K562 (cell line): Measurements from ENCODE around the gene INCA1. TPM values are rescaled to one million over a fixed set of nuclear protein-coding genes. Genes with fewer than 3 reads are reported as not detected.

ENCODE experiments used
- ARID4B ChIP-seq: sonication (generic); formaldehyde crosslinking; IDR thresholded peaks from 2 replicates; pipeline ENCODE4 v1.8.0; 2022; ENCODE audit warnings: mild to moderate bottlenecking, missing genetic modification reagents
- E2F3 ChIP-seq: fragments of 250-450 bp; sonication (Bioruptor Pico); IDR thresholded peaks from 2 replicates; pipeline ENCODE4 v1.4.0; 2020; ENCODE audit warnings: mild to moderate bottlenecking
- HSF4 ChIP-seq: fragments of 250-450 bp; sonication (Bioruptor Pico); IDR thresholded peaks from 2 replicates; pipeline ENCODE4 v2.1.2; 2022; ENCODE audit warnings: mild to moderate bottlenecking, moderate library complexity, borderline replicate concordance
- IFI16 ChIP-seq: fragments of 250-450 bp; sonication (Bioruptor Pico); IDR thresholded peaks from 2 replicates; pipeline ENCODE4 v2.1.2; 2022; ENCODE audit warnings: mild to moderate bottlenecking, inconsistent platforms
- KDM5B ChIP-seq: fragments of 200-600 bp; sonication (generic); IDR thresholded peaks from 2 replicates; pipeline ENCODE4 v1.6.1; 2012; ENCODE audit warnings: low read depth, mild to moderate bottlenecking, moderate library complexity, low read length, control low read depth, inconsistent platforms; ENCODE audit not compliant: insufficient replicate concordance
- MAZ ChIP-seq, 2 experiments: fragments of 450-650 bp in 1 of 2; sonication (generic) in 1 of 2; formaldehyde crosslinking; IDR thresholded peaks in 1 of 2; conservative IDR thresholded peaks in 1 of 2; 2 replicates each; pipeline versions ENCODE4 v1.4.0 to v1.5.0; 2020; ENCODE audit warnings: mild to moderate bottlenecking in 1 of 2, missing genetic modification reagents in 1 of 2
- MNT ChIP-seq, 2 experiments: fragments of 450-650 bp; conservative IDR thresholded peaks; 2 replicates each; pipeline ENCODE4 v1.6.1; 2017; ENCODE audit warnings: mild to moderate bottlenecking in 2 of 2, moderate library complexity in 2 of 2
- POLR2A ChIP-seq: fragments of 450-650 bp; conservative IDR thresholded peaks from 2 replicates; pipeline ENCODE4 v1.6.1; 2016
- RERE ChIP-seq: sonication (generic); formaldehyde crosslinking; IDR thresholded peaks from 2 replicates; pipeline ENCODE4 v1.8.0; 2023; ENCODE audit warnings: missing genetic modification reagents, mild to moderate bottlenecking, borderline replicate concordance
- U2AF1 ChIP-seq: fragments of 200-400 bp; formaldehyde crosslinking; optimal IDR thresholded peaks from 2 replicates; pipeline ENCODE3; 2017; ENCODE audit warnings: mild to moderate bottlenecking, low read depth, low read length, moderate library complexity
- ZFP1 ChIP-seq: fragments of 450-650 bp; formaldehyde crosslinking; IDR thresholded peaks from 2 replicates; pipeline ENCODE4 v1.4.0; 2020; ENCODE audit warnings: mild to moderate bottlenecking, mixed read lengths
- ZNF551 ChIP-seq: fragments of 250-450 bp; sonication (Bioruptor Pico); IDR thresholded peaks from 2 replicates; pipeline ENCODE4 v1.5.0; 2021; ENCODE audit warnings: mild to moderate bottlenecking, moderate library complexity
- polyA plus RNA-seq, 8 experiments: library from polyadenylated mRNA; depleted of rRNA in 4 of 8; stranded (reverse) in 5 of 8; unstranded in 3 of 8; fragments of >200 nt; fragmentation: Nextera tagmentation in 2 of 8; fragmentation: Illumina TruSeq in 1 of 8; extraction: Ambion mirVana in 2 of 8; extraction: Trizol in 1 of 8; gene quantifications; 2 replicates each; pipeline versions ENCODE4 v1.2.1 to v1.2.3, GENCODE V29; 2011 to 2014; ENCODE audit warnings: inconsistent platforms in 1 of 8, missing spikeins in 1 of 8
- total RNA-seq, 7 experiments: library from RNA; depleted of rRNA in 6 of 7; stranded (reverse); fragments of >200 nt in 6 of 7; fragmentation: Illumina TruSeq in 2 of 7; extraction: Trizol in 2 of 7; gene quantifications; 2 replicates each; pipeline versions ENCODE4 v1.2.1 to v1.2.3, GENCODE V29; 2011 to 2021; ENCODE audit warnings: low replicate concordance in 1 of 7

The INCA1 gene
- total and polyA plus RNA-seq, 9 of the 15 experiments (the other 6 are each of a cell fraction or from before 2014, with no cell fraction given), result 0.08 to 0.50 (median 0.13) TPM; not detected in 4

- TF ChIP-seq RERE (no peak), MAZ (CRISPR knock-in tag; conservative IDR thresholded peaks at IDR 0.05 in 1 of 2, IDR thresholded peaks at IDR 0.05 in 1 of 2) (peak; percentile 26 to 82), HSF4 (CRISPR knock-in tag) (no peak), U2AF1 (no peak), POLR2A (peak; percentile 85), ZFP1 (no peak), E2F3 (CRISPR knock-in tag) (no peak), ARID4B (CRISPR knock-in tag) (peak; percentile 20; the same call in 1 of the 2 replicates), IFI16 (CRISPR knock-in tag) (no peak), ZNF551 (no peak), KDM5B (peak; percentile 62), MNT (conservative IDR thresholded peaks at IDR 0.05) (peak; percentile 40 to 72; a peak in 3 of 4 replicates)
These were observed 29.5 kb downstream of the INCA1 start, which contains the start of gene SPAG7 (continued) for GRCh38 chr17:4967539-4968485.
